ENCODE measurements around the gene PPP1R26.

Gene PPP1R26

DNA sequence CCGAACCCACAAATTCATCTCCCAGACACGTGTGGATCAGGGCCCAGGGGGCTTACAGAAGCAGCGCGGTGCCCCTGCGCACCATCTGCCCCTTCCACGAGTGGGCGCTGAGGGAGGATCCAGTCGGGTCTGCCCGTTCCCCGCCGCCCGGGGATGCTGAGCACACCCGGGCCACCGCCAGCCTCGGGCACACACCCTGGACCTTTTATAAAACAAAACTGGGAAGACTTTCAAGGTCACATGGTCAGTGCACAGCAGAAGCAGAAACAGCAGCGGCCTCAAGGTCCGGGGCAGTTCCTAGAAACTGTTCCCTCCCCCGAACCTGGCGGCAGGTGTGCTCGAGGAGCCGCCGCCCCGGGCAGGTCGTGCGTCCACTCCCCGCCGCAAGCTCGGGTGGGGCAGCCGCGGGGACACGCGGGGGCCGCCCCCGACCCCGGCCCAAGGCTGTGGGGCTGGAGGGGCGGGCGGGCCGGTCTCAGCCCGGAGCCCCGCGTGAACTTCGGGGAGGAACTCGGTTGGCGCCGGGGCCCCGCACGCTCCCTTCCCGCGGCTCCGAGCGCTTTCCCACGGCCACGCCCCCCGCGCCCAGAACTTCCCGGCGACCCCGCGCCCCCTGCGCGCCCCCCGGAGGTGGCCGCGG, 633 bp upstream of the PPP1R26 start:
- Histone ChIP-seq H3K36me3 (ENCODE audit: control insufficient read depth in 1 of 2, insufficient read depth in 2 of 2, low read length in 2 of 2) (peaks cover 2 to 7% of the 10 kb centered on the region in 2 experiments), H3K14ac (ENCODE audit: low read length) (no peak overlapping the region), H3K23ac (ENCODE audit: low read length) (no peak overlapping the region), H2BK12ac (ENCODE audit: low read length) (no peak overlapping the region), H3K27me3 (ENCODE audit: insufficient read depth, low read length) (no peaks in the 10 kb centered on the region), H2BK120ac (ENCODE audit: insufficient read depth, low read length, poor library complexity) (no peak overlapping the region), H4K91ac (ENCODE audit: low read depth, low read length) (peak overlapping the region; percentile 42), H2AFZ (ENCODE audit: insufficient read depth, low read length, poor library complexity) (peak overlapping the region; percentile 8), H3K4me1 (ENCODE audit: control insufficient read depth in 1 of 2, insufficient read depth in 2 of 2, low read length in 2 of 2) (peaks cover 0 to 8% of the 10 kb centered on the region in 2 experiments), H3K9ac (ENCODE audit: low read length) (peak overlapping the region; percentile 53), H4K12ac (ENCODE audit: low read depth, low read length) (peak overlapping the region; percentile 2), H3K79me1 (ENCODE audit: low read length) (peaks cover 8% of the 10 kb centered on the region), H4K8ac (ENCODE audit: low read depth, low read length) (peak overlapping the region; percentile 69), H3K27ac (ENCODE audit: low read depth, low read length) (no peak overlapping the region), H3K79me2 (ENCODE audit: control insufficient read depth, insufficient read depth, low read length, poor library complexity) (peaks cover 3% of the 10 kb centered on the region), H2AK5ac (ENCODE audit: low read length) (no peak overlapping the region), H3K4me3 (ENCODE audit: low read depth, low read length) (peak overlapping the region; percentile 79), H2BK5ac (ENCODE audit: low read depth, low read length, poor library complexity) (no peak overlapping the region), H3K4me2 (ENCODE audit: low read length) (peak overlapping the region; percentile 70), H3K4ac (ENCODE audit: low read depth, low read length) (peak overlapping the region; percentile 28), H3K18ac (ENCODE audit: low read length) (no peak overlapping the region), H3K9me3 (ENCODE audit: insufficient read depth, low read depth, low read length) (no peaks in the 10 kb centered on the region)
- WGBS (ENCODE audit: extremely low coverage, insufficient coverage, insufficient read length) = no CpG with 5 or more reads among the region's 64 CpGs
- peak; percentile 24 to 51 for DNase-seq

DNA sequence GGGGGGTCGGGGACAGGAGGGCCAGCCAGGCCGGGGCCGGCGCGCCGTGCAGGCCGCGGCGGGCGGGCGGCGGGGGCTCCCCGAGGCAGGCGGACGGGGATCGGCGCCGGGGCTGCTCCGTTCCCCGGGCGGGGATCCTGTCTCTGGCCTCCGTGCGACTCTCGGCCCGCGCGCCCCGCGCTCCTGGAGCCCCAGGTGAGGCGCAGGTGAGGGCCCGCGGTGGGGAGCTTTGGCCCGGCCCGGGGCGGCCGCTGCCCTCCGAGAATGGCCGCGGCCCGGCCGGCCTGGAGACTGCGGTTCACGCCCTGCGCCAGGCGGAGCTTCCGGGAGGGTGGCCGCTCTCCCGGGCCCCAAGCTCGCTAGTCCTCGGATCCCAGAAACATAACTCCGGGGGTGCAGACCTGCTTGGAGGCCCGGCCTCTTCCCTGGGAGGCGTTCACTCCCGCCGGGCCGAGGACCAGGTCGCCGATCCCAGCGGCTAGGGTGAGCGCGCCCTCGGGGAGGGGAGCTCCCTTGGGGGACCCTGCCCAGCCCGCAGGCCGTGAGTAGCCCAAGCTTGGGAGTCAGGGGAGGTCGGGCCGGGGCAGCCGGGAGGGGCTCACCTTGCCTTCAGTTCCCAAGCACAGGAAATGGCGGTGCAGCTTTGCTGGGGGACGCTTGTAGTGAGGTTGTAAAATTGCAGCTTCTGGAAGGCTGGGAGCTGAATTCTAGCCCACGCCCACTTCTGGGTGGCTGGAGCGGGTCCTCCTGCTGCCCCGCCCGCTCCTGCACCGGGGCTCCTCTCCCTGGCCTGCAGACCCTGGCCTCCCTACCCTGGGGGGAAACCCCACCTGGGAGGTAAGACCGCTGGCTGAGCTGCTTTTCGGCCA, 723 bp downstream of the PPP1R26 start:
- Histone ChIP-seq H3K79me1 (ENCODE audit: low read length) (peaks cover 8% of the 10 kb centered on the region), H4K91ac (ENCODE audit: low read depth, low read length) (peak overlapping the region; percentile 70), H2BK120ac (ENCODE audit: insufficient read depth, low read length, poor library complexity) (peak overlapping the region; percentile 21), H2AK5ac (ENCODE audit: low read length) (no peak overlapping the region), H3K9ac (ENCODE audit: low read length) (peak overlapping the region; percentile 48), H3K18ac (ENCODE audit: low read length) (peak overlapping the region; percentile 97), H3K4me3 (ENCODE audit: low read depth, low read length) (peak overlapping the region; percentile 79), H3K14ac (ENCODE audit: low read length) (peak overlapping the region; percentile 50), H3K79me2 (ENCODE audit: control insufficient read depth, insufficient read depth, low read length, poor library complexity) (peaks cover 3% of the 10 kb centered on the region), H3K27ac (ENCODE audit: low read depth, low read length) (no peak overlapping the region), H2BK12ac (ENCODE audit: low read length) (no peak overlapping the region), H3K4me2 (ENCODE audit: low read length) (peak overlapping the region; percentile 80), H4K8ac (ENCODE audit: low read depth, low read length) (peak overlapping the region; percentile 89), H2AFZ (ENCODE audit: insufficient read depth, low read length, poor library complexity) (peak overlapping the region; percentile 73), H2BK5ac (ENCODE audit: low read depth, low read length, poor library complexity) (peak overlapping the region; percentile 74), H3K36me3 (ENCODE audit: control insufficient read depth in 1 of 2, insufficient read depth in 2 of 2, low read length in 2 of 2) (peaks cover 16 to 21% of the 10 kb centered on the region in 2 experiments), H4K12ac (ENCODE audit: low read depth, low read length) (peak overlapping the region; percentile 63), H3K23ac (ENCODE audit: low read length) (no peak overlapping the region), H3K9me3 (ENCODE audit: insufficient read depth, low read depth, low read length) (no peaks in the 10 kb centered on the region), H3K4me1 (ENCODE audit: control insufficient read depth in 1 of 2, insufficient read depth in 2 of 2, low read length in 2 of 2) (peaks cover 0 to 7% of the 10 kb centered on the region in 2 experiments), H3K4ac (ENCODE audit: low read depth, low read length) (peak overlapping the region; percentile 22), H3K27me3 (ENCODE audit: insufficient read depth, low read length) (no peaks in the 10 kb centered on the region)
- no CpG with 5 or more reads among the region's 76 CpGs for WGBS (ENCODE audit: extremely low coverage, insufficient coverage, insufficient read length)
- peak; percentile 16 to 46 for DNase-seq

DNA sequence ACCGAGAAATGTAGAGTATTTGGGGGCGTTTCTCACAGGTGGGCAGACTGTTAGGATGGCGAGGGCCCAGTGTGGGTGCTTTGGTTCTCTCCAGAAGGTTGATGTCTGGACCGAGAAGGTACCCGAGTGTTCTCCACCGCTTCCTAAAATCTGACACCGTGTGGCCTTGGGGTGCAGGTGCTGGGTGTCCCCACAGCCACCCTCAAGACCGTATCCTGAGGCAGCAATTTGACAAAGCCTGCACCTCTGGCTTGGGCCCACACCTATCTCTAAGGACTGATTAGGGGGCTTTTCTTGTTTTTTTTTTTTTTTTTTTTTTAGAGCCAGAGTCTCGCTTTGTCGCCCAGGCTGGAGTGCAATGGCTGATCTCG, 1.3 kb downstream of the PPP1R26 start:
- Histone ChIP-seq H3K23ac (ENCODE audit: low read length) (no peak overlapping the region), H2AFZ (ENCODE audit: insufficient read depth, low read length, poor library complexity) (no peak overlapping the region), H4K91ac (ENCODE audit: low read depth, low read length) (no peak overlapping the region), H3K4me2 (ENCODE audit: low read length) (peak overlapping the region; percentile 80), H3K4ac (ENCODE audit: low read depth, low read length) (peak overlapping the region; percentile 10), H3K27ac (ENCODE audit: low read depth, low read length) (no peak overlapping the region), H2BK120ac (ENCODE audit: insufficient read depth, low read length, poor library complexity) (no peak overlapping the region), H2BK5ac (ENCODE audit: low read depth, low read length, poor library complexity) (no peak overlapping the region), H3K79me2 (ENCODE audit: control insufficient read depth, insufficient read depth, low read length, poor library complexity) (peaks cover 3% of the 10 kb centered on the region), H3K9ac (ENCODE audit: low read length) (no peak overlapping the region), H3K9me3 (ENCODE audit: insufficient read depth, low read depth, low read length) (no peaks in the 10 kb centered on the region), H3K27me3 (ENCODE audit: insufficient read depth, low read length) (no peaks in the 10 kb centered on the region), H2AK5ac (ENCODE audit: low read length) (no peak overlapping the region), H3K14ac (ENCODE audit: low read length) (no peak overlapping the region), H3K79me1 (ENCODE audit: low read length) (peaks cover 8% of the 10 kb centered on the region), H3K4me1 (ENCODE audit: control insufficient read depth in 1 of 2, insufficient read depth in 2 of 2, low read length in 2 of 2) (peaks cover 0 to 7% of the 10 kb centered on the region in 2 experiments), H3K18ac (ENCODE audit: low read length) (no peak overlapping the region), H3K36me3 (ENCODE audit: control insufficient read depth in 1 of 2, insufficient read depth in 2 of 2, low read length in 2 of 2) (peaks cover 22 to 27% of the 10 kb centered on the region in 2 experiments), H4K12ac (ENCODE audit: low read depth, low read length) (no peak overlapping the region), H3K4me3 (ENCODE audit: low read depth, low read length) (peak overlapping the region; percentile 79), H4K8ac (ENCODE audit: low read depth, low read length) (no peak overlapping the region), H2BK12ac (ENCODE audit: low read length) (no peak overlapping the region)
- no CpG with 5 or more reads among the region's 11 CpGs for WGBS (ENCODE audit: extremely low coverage, insufficient coverage, insufficient read length)
- no peak for DNase-seq

DNA sequence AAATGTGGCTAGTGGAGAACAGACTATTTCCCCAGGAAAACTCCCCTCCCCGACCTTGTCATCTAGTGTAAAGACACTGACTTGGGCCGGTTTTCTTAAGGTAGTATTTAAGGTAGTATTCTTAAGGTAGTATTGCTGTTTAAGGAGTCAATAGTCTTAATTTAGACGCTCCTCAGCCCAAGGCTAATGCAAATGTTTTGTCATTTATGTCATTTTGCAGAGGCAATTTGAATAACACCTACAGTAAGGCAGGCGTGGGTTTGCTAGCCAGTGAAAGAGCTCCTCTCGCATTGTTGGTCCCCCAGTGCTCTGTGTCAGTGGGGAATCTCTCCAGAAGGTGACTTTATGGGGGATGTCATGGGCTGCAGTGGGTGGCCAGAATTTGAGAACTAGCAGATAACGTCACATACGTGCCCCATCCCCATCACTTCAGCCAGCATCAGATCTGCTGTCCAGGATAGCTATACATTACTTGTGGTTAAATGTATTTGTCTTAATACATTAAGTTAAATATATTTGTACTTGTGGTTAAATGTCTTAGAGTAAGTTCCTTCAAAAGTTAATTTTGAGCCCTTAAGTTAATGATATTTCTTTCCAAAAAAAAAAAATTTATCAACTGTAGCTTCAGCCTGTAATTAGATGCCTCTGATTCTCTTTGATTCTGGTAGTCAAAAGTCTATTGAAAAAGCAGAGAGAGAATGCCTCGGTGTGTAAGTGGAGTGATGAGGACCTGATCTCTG, 2.6 kb downstream of the PPP1R26 start:
- Histone ChIP-seq H3K27ac (ENCODE audit: low read depth, low read length) (no peak overlapping the region), H4K8ac (ENCODE audit: low read depth, low read length) (no peak overlapping the region), H4K12ac (ENCODE audit: low read depth, low read length) (no peak overlapping the region), H3K79me2 (ENCODE audit: control insufficient read depth, insufficient read depth, low read length, poor library complexity) (peaks cover 3% of the 10 kb centered on the region), H4K91ac (ENCODE audit: low read depth, low read length) (no peak overlapping the region), H3K14ac (ENCODE audit: low read length) (no peak overlapping the region), H3K9ac (ENCODE audit: low read length) (no peak overlapping the region), H3K79me1 (ENCODE audit: low read length) (peaks cover 8% of the 10 kb centered on the region), H3K18ac (ENCODE audit: low read length) (no peak overlapping the region), H3K4ac (ENCODE audit: low read depth, low read length) (no peak overlapping the region), H3K9me3 (ENCODE audit: insufficient read depth, low read depth, low read length) (no peaks in the 10 kb centered on the region), H3K36me3 (ENCODE audit: control insufficient read depth in 1 of 2, insufficient read depth in 2 of 2, low read length in 2 of 2) (peaks cover 34 to 39% of the 10 kb centered on the region in 2 experiments), H2BK12ac (ENCODE audit: low read length) (no peak overlapping the region), H3K4me3 (ENCODE audit: low read depth, low read length) (no peak overlapping the region), H2AFZ (ENCODE audit: insufficient read depth, low read length, poor library complexity) (no peak overlapping the region), H2BK120ac (ENCODE audit: insufficient read depth, low read length, poor library complexity) (no peak overlapping the region), H3K27me3 (ENCODE audit: insufficient read depth, low read length) (no peaks in the 10 kb centered on the region), H3K4me1 (ENCODE audit: control insufficient read depth in 1 of 2, insufficient read depth in 2 of 2, low read length in 2 of 2) (peaks cover 0 to 7% of the 10 kb centered on the region in 2 experiments), H3K4me2 (ENCODE audit: low read length) (no peak overlapping the region), H3K23ac (ENCODE audit: low read length) (no peak overlapping the region), H2AK5ac (ENCODE audit: low read length) (no peak overlapping the region), H2BK5ac (ENCODE audit: low read depth, low read length, poor library complexity) (no peak overlapping the region)
- DNase-seq = no peak
- no CpG with 5 or more reads among the region's 8 CpGs for WGBS (ENCODE audit: extremely low coverage, insufficient coverage, insufficient read length)

Measured in trophoblast cell (in vitro differentiated cells and primary cell).